AG09309 (cell line): ENCODE results near the gene LRRC4C.

ENCODE experiments used
- DNase-seq: peaks from one replicate; pipeline ENCODE4 v3.0.0-alpha.2; 2010; ENCODE audit warnings: low read depth
- H3K4me3 ChIP-seq: 2 replicates; pipeline ENCODE4 v1.5.1; 2011; ENCODE audit warnings: mild to moderate bottlenecking, low read depth, low read length, moderate library complexity; ENCODE audit not compliant: control insufficient read depth
- CTCF ChIP-seq: IDR thresholded peaks from 2 replicates; pipeline ENCODE4 v1.5.1; 2011; ENCODE audit warnings: mild to moderate bottlenecking, low read depth, low read length, inconsistent platforms; ENCODE audit not compliant: insufficient read depth, control insufficient read depth; ENCODE audit errors: missing control alignments

The LRRC4C gene

GRCh38 chr11:40139536-40139935 is 1319.9 kb downstream of the LRRC4C start:
- no peak for DNase-seq
- TF ChIP-seq CTCF: no peak
- no peak overlapping the region for H3K4me3 ChIP-seq

- TF ChIP-seq CTCF: no peak
- H3K4me3 ChIP-seq: no peak overlapping the region
- no peak for DNase-seq
Measured at GRCh38 chr11:40139066-40139465, 1320.4 kb downstream of the LRRC4C start.

GRCh38 chr11:40134820-40135570 is 1324.5 kb downstream of the LRRC4C start:
- no peak for TF ChIP-seq CTCF
- no peak for DNase-seq
- H3K4me3 ChIP-seq: no peak overlapping the region

- TF ChIP-seq CTCF: no peak
- H3K4me3 ChIP-seq: no peak overlapping the region
- DNase-seq: no peak
Measured at GRCh38 chr11:40133498-40133897, 1326.0 kb downstream of the LRRC4C start.

- H3K4me3 ChIP-seq: no peak overlapping the region
- no peak for TF ChIP-seq CTCF
- DNase-seq: no peak
Measured at GRCh38 chr11:40132912-40133311, 1326.5 kb downstream of the LRRC4C start.

GRCh38 chr11:40130427-40130826 is 1329.0 kb downstream of the LRRC4C start:
- H3K4me3 ChIP-seq: no peak overlapping the region
- TF ChIP-seq CTCF: no peak
- no peak for DNase-seq
